H1 (cell line): ENCODE results near the gene FBXO44. TPM values are rescaled to one million over a fixed set of nuclear protein-coding genes. Genes with fewer than 3 reads are reported as not detected.

ENCODE experiments used
- CTCF ChIA-PET: fragments of 300-600 bp; sonication (Branson Sonifier 250); formaldehyde crosslinking; loops from one replicate; lab custom pipeline; 2021; ENCODE audit not compliant: partially characterized antibody; lab: Charles Lee
- POLR2A ChIA-PET: fragments of 300-600 bp; sonication (Branson Sonifier 250); formaldehyde crosslinking; loops from one replicate; lab custom pipeline; 2021; ENCODE audit warnings: inconsistent platforms; ENCODE audit not compliant: partially characterized antibody; lab: Charles Lee
- DNase-seq, 2 experiments: peaks; one replicate each; pipeline versions ENCODE4 v3.0.0 to v3.0.0-alpha.2; 2010 to 2022; ENCODE audit warnings: low spot score in 2 of 2, low read depth in 1 of 2, mixed read lengths in 1 of 2
- FAIRE-seq: peaks from 2 replicates; lab custom pipeline; 2011; peaks lifted over from hg19 to GRCh38; lab: Jason Lieb, UNC
- H2AFZ ChIP-seq: 2 replicates; pipeline ENCODE4 v1.8.1; 2012; ENCODE audit warnings: low read length, inconsistent platforms
- H2AK5ac ChIP-seq: 2 replicates; pipeline ENCODE4 v1.6.1; 2013; ENCODE audit warnings: low read depth, low read length
- H2BK120ac ChIP-seq: replicated peaks from 2 replicates; pipeline ENCODE3; 2013; ENCODE audit warnings: low read depth, low read length, inconsistent platforms
- H2BK12ac ChIP-seq: 2 replicates; pipeline ENCODE4 v1.6.1; 2013; ENCODE audit warnings: low read depth, low read length
- H2BK15ac ChIP-seq: 2 replicates; pipeline ENCODE4 v1.6.1; 2013; ENCODE audit warnings: low read length
- H2BK20ac ChIP-seq: 2 replicates; pipeline ENCODE4 v1.6.1; 2013; ENCODE audit warnings: low read length
- H2BK5ac ChIP-seq: 2 replicates; pipeline ENCODE4 v1.6.1; 2013; ENCODE audit warnings: low read depth, low read length
- H3K14ac ChIP-seq: 2 replicates; pipeline ENCODE4 v1.6.1; 2013; ENCODE audit warnings: inconsistent platforms; ENCODE audit not compliant: insufficient read length
- H3K18ac ChIP-seq: 2 replicates; pipeline ENCODE4 v1.6.1; 2013; ENCODE audit warnings: low read length; ENCODE audit errors: extremely low read depth
- H3K23ac ChIP-seq: 2 replicates; pipeline ENCODE4 v1.6.1; 2013; ENCODE audit warnings: inconsistent platforms; ENCODE audit not compliant: insufficient read length
- H3K23me2 ChIP-seq: 2 replicates; pipeline ENCODE4 v1.6.1; 2013; ENCODE audit warnings: low read depth, low read length
- H3K27ac ChIP-seq: 2 replicates; pipeline ENCODE4 v1.6.1; 2011; ENCODE audit warnings: low read depth, low read length, inconsistent platforms
- H3K27me3 ChIP-seq, 4 experiments: replicated peaks in 1 of 4; 1 replicate in 1 of 4; 2 replicates in 3 of 4; pipeline versions ENCODE4 v1.6.1 to v1.8.1; 2011 to 2013; ENCODE audit warnings: low read length in 3 of 4, mild to moderate bottlenecking in 3 of 4, inconsistent platforms in 2 of 4, mixed read lengths in 2 of 4, moderate library complexity in 1 of 4; ENCODE audit not compliant: control insufficient read depth in 3 of 4, insufficient read depth in 3 of 4; ENCODE audit errors: extremely low read depth in 1 of 4
- H3K36me3 ChIP-seq, 4 experiments: 2 replicates each; pipeline versions ENCODE4 v1.6.1 to v1.8.1; 2011 to 2013; ENCODE audit warnings: mild to moderate bottlenecking in 4 of 4, low read length in 3 of 4, moderate library complexity in 2 of 4, control low read depth in 1 of 4, inconsistent platforms in 1 of 4; ENCODE audit not compliant: insufficient read depth in 4 of 4, control insufficient read depth in 2 of 4
- H3K4ac ChIP-seq: replicated peaks from 2 replicates; pipeline ENCODE3; 2013; ENCODE audit warnings: low read length, low read depth, mixed read lengths, inconsistent platforms; ENCODE audit not compliant: insufficient read length
- H3K4me1 ChIP-seq, 4 experiments: replicated peaks in 1 of 4; 1 replicate in 1 of 4; 2 replicates in 3 of 4; pipeline versions ENCODE4 v1.6.1 to v1.8.1; 2011 to 2013; ENCODE audit warnings: low read length in 3 of 4, inconsistent platforms in 2 of 4, mixed read lengths in 1 of 4; ENCODE audit not compliant: insufficient read depth in 4 of 4, control insufficient read depth in 3 of 4
- H3K4me2 ChIP-seq, 2 experiments: 2 replicates each; pipeline versions ENCODE4 v1.6.1 to v1.8.1; 2011 to 2013; ENCODE audit warnings: low read depth in 2 of 2, low read length in 2 of 2, control low read depth in 1 of 2, inconsistent platforms in 1 of 2, mild to moderate bottlenecking in 1 of 2; ENCODE audit not compliant: insufficient read depth in 1 of 2
- H3K4me3 ChIP-seq, 4 experiments: fragments of 200-600, 300-600 bp in 1 of 4; sonication (generic), shearing (Covaris generic), sonication (Bioruptor Twin) in 1 of 4; 2 replicates each; pipeline versions ENCODE4 v1.5.1 to v1.8.1; 2011 to 2016; ENCODE audit warnings: low read length in 4 of 4, low read depth in 3 of 4, control low read depth in 2 of 4, inconsistent platforms in 2 of 4, mild to moderate bottlenecking in 2 of 4, mixed read lengths in 1 of 4, moderate library complexity in 1 of 4; ENCODE audit not compliant: insufficient read depth in 2 of 4; ENCODE audit errors: extremely low read depth in 1 of 4
- H3K56ac ChIP-seq: replicated peaks from 2 replicates; pipeline ENCODE3; 2013; ENCODE audit warnings: low read depth, mild to moderate bottlenecking, mixed read lengths, low read length, inconsistent platforms; ENCODE audit not compliant: insufficient read length
- H3K79me1 ChIP-seq: 2 replicates; pipeline ENCODE4 v1.6.1; 2013; ENCODE audit warnings: low read depth, low read length, control low read depth
- H3K79me2 ChIP-seq, 2 experiments: 2 replicates each; pipeline versions ENCODE4 v1.6.1 to v1.8.1; 2012 to 2013; ENCODE audit warnings: low read length in 2 of 2, mild to moderate bottlenecking in 2 of 2, inconsistent platforms in 1 of 2; ENCODE audit not compliant: insufficient read depth in 2 of 2, control insufficient read depth in 1 of 2
- H3K9ac ChIP-seq, 4 experiments: replicated peaks in 1 of 4; 1 replicate in 1 of 4; 2 replicates in 3 of 4; pipeline versions ENCODE4 v1.6.1 to v1.8.1; 2011 to 2013; ENCODE audit warnings: low read depth in 3 of 4, low read length in 3 of 4, control low read depth in 2 of 4, mild to moderate bottlenecking in 2 of 4, moderate library complexity in 2 of 4, inconsistent platforms in 1 of 4; ENCODE audit errors: extremely low read depth in 1 of 4
- H3K9me3 ChIP-seq, 2 experiments: 2 replicates each; pipeline versions ENCODE4 v1.6.1 to v1.8.1; 2012 to 2013; ENCODE audit warnings: mild to moderate bottlenecking in 2 of 2, moderate library complexity in 2 of 2, control low read depth in 1 of 2, inconsistent platforms in 1 of 2, low read depth in 1 of 2, low read length in 1 of 2, mixed read lengths in 1 of 2; ENCODE audit not compliant: insufficient read depth in 2 of 2
- H4K20me1 ChIP-seq, 2 experiments: replicated peaks in 1 of 2; 2 replicates each; pipeline versions ENCODE3 to v1.8.1; 2011 to 2013; ENCODE audit warnings: inconsistent platforms in 2 of 2, low read length in 2 of 2, mild to moderate bottlenecking in 1 of 2; ENCODE audit not compliant: insufficient read depth in 2 of 2, control insufficient read depth in 1 of 2
- H4K5ac ChIP-seq: 2 replicates; pipeline ENCODE4 v1.6.1; 2013; ENCODE audit warnings: low read length, low read depth, mixed read lengths, inconsistent platforms; ENCODE audit not compliant: insufficient read length
- H4K8ac ChIP-seq: 2 replicates; pipeline ENCODE4 v1.8.0; 2013; ENCODE audit warnings: mild to moderate bottlenecking, moderate library complexity, low read length, inconsistent platforms; ENCODE audit not compliant: insufficient read depth; ENCODE audit errors: extremely low read depth
- H4K91ac ChIP-seq: replicated peaks from 2 replicates; pipeline ENCODE3; 2013; ENCODE audit warnings: low read length, mixed read lengths, inconsistent platforms; ENCODE audit not compliant: insufficient read length
- MAFK ChIP-seq: IDR thresholded peaks from 2 replicates; pipeline ENCODE4 v1.6.1; 2012; ENCODE audit warnings: low read depth, mild to moderate bottlenecking, improper control_type of control experiment, low read length
- RAD21 ChIP-seq, 2 experiments: IDR thresholded peaks in 1 of 2; conservative IDR thresholded peaks in 1 of 2; 2 replicates each; pipeline ENCODE4 v1.6.1; 2011; ENCODE audit warnings: low read depth in 2 of 2, low read length in 2 of 2, improper control_type of control experiment in 1 of 2, inconsistent platforms in 1 of 2, mild to moderate bottlenecking in 1 of 2, moderate library complexity in 1 of 2
- TAF7 ChIP-seq: optimal IDR thresholded peaks from 2 replicates; pipeline ENCODE3; 2011; ENCODE audit warnings: low read depth, mild to moderate bottlenecking, inconsistent platforms, low read length, moderate library complexity, borderline replicate concordance
- WGBS, 2 experiments: shearing (Covaris generic) in 1 of 2; methylation state at CpG; one replicate each; pipeline versions ENCODE4 v1.1.6 to v1.1.7; 2013 to 2015; ENCODE audit warnings: low lambda C conversion rate in 2 of 2, mixed read lengths in 2 of 2, inconsistent platforms in 1 of 2, low coverage in 1 of 2, missing lambda C conversion rate in 1 of 2; ENCODE audit not compliant: insufficient replicate concordance in 2 of 2, insufficient coverage in 1 of 2, insufficient read length in 1 of 2; ENCODE audit errors: extremely low coverage in 1 of 2, missing lambda C conversion rate in 1 of 2; 5-methylcytosine and 5-hydroxymethylcytosine counted together
- polyA plus RNA-seq, 7 experiments: library from polyadenylated mRNA; depleted of rRNA in 3 of 7; stranded (reverse) in 5 of 7; unstranded in 2 of 7; fragments of >200 nt in 5 of 7; fragments of 200-250 nt in 2 of 7; gene quantifications; 1 replicate in 5 of 7; 2 replicates in 1 of 7; 4 replicates in 1 of 7; pipeline versions ENCODE4 v1.2.1 to v1.2.3, GENCODE V29; 2011 to 2013; ENCODE audit warnings: missing spikeins in 2 of 7, mixed read lengths in 2 of 7
- total RNA-seq: library from RNA; stranded (reverse); fragmentation: NEBNext Ultra II Directional; extraction: Animal tissue kit (Norgen Biotek cat#: 25700); gene quantifications from 2 replicates; pipeline ENCODE4 v1.2.1, GENCODE V29; 2021

The FBXO44 gene
- total and polyA plus RNA-seq, 2 of the 8 experiments (the other 6 are each of a cell fraction or from before 2014, with no cell fraction given) = 27.0 to 27.2 TPM

DNA sequence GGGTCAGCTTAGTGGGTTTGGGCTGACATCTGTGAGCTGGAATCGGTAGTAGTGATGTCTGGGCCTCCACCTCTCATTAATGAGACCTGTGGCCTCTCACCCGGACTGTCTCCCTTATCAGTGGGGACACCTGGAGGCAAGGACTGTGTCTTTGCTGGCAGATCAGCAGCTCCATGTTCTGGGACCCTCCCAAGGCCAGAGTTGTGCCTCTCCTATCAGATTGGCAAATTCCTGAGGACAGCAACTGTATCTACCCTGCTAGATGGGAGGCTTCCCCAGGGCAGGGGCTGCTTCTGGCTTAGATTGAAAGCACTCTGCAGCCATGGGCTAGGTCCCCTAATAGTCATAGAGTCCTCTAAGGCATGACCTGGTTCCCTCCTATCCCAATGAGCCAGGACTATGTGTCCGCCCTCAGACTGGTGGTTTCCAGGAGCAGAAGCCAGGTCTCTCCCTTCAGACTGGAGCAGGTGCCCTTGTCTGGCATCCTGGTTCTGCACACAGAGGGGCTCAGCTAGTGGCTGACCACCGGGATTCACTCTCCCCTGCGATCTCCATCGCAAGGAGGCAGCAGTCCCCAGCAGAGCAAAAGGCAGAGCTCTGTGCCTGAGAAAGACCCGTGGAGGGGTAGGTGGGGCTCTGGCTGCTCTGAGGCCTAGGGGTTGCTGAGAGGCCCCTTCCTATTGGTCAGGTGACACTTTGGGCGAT, 42.7 kb downstream of the FBXO44 start:
- peaks cover 0 to 5% (median 0%) of the 10 kb centered on the region in 4 experiments; a peak in 1 of 8 replicates for H3K36me3 ChIP-seq
- H2BK15ac ChIP-seq = peak overlapping the region; percentile 31; the same call in 1 of the 2 replicates
- TF ChIP-seq TAF7 (no peak), MAFK (no peak), RAD21 (IDR thresholded peaks at IDR 0.05 in 1 of 2, conservative IDR thresholded peaks at IDR 0.05 in 1 of 2; ENCODE audit: low read depth in 2 of 2, low read length in 2 of 2) (peak; percentile 3 to 28; a peak in 1 of 4 replicates)
- H4K91ac ChIP-seq = no peak overlapping the region
- FAIRE-seq = no peak
- DNase-seq = no peak
- H3K9me3 ChIP-seq = no peaks in the 10 kb centered on the region
- H4K20me1 ChIP-seq = peaks cover 0 to 9% of the 10 kb centered on the region in 2 experiments
- H2BK120ac ChIP-seq = no peak overlapping the region
- H3K4me2 ChIP-seq = no peak overlapping the region
- H3K23ac ChIP-seq = no peak overlapping the region
- H3K4me3 ChIP-seq = no peak overlapping the region
- peaks cover 0 to 2% (median 0%) of the 10 kb centered on the region in 4 experiments; a peak in 3 of 7 replicates for H3K27me3 ChIP-seq
- 78% methylated on average over 8 of the region's 8 CpGs; no CpG with 5 or more reads in 1 of the 2 experiments for WGBS, 2 experiments
- no peak overlapping the region for H3K9ac ChIP-seq
- H3K4me1 ChIP-seq = peaks cover 2 to 38% (median 32%) of the 10 kb centered on the region in 4 experiments
- H2BK12ac ChIP-seq = no peak overlapping the region
- peak overlapping the region; percentile 72; the same call in 1 of the 2 replicates for H2BK20ac ChIP-seq
- H3K79me2 ChIP-seq = peaks cover 4 to 38% of the 10 kb centered on the region in 2 experiments; a peak in 3 of 4 replicates
- H3K14ac ChIP-seq = no peak overlapping the region
- H4K8ac ChIP-seq = no peak overlapping the region
- H2AFZ ChIP-seq = no peak overlapping the region
- ChIA-PET CTCF (interaction anchor here (0.6 to 7.3 kb wide), 11 partner anchors 11 to 270 kb away, joined by 3 to 129 read pairs (median 4); no protein-coding TSS in a partner anchor), POLR2A (interaction anchor here (0.9 to 32.0 kb wide), 10 partner anchors 12 to 213 kb away, joined by 3 to 1025 read pairs (median 4); partner anchors contain the start of genes FBXO6 and MAD2L2)
- H2AK5ac ChIP-seq = peak overlapping the region; percentile 0; the same call in 1 of the 2 replicates
- no peak overlapping the region for H4K5ac ChIP-seq
- no peak overlapping the region for H3K56ac ChIP-seq
- H2BK5ac ChIP-seq = no peak overlapping the region
- H3K18ac ChIP-seq = peak overlapping the region; percentile 52; the same call in 1 of the 2 replicates
- H3K79me1 ChIP-seq = peaks cover 19% of the 10 kb centered on the region
- H3K4ac ChIP-seq = no peak overlapping the region
- peaks cover 9% of the 10 kb centered on the region for H3K23me2 ChIP-seq
- no peak overlapping the region for H3K27ac ChIP-seq
